ENCODE data around the gene SCPEP1. TPM values are rescaled to one million over a fixed set of nuclear protein-coding genes. Genes with fewer than 3 reads are reported as not detected.

Gene SCPEP1
- total RNA-seq, 1 experiment from 2014 or later, result 19.4 TPM

DNA sequence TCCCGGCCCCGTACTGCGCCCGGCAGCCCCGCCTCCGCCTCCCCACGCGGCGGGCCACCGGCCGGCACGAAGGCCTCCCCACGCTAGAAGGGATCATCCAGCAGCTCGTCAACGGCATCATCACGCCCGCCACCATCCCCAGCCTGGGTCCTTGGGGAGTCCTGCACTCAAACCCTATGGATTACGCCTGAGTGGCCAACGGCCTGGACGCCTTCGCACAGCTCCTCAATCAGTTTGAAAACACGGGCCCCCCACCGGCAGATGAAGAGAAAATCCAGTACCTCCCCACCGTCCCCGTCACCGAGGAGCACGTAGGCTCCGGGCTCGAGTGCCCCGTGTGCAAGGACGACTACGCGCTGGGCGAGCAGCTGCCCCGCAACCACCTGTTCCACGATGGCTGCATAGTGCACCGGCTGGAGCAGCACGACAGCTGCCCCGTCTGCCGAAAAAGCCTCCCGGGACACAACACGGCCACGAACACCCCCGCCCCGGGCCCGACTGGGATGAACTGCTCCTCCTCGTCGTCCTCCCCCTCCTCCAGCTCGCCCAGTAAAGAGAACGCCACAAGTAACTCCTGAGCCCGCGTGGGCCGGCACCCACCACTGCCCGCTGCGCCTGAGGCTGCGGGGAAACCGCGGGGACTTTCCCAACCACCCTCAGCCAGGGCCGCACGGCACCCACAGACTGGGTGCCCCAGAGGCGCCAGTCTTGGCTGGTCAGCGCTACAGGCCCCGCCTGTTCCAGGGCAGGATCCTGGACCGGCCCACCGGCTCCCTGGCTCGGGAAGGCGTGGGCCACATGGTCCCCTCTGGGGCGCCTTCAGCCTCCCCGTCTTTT is 68.2 kb downstream of the SCPEP1 start:
- CTCF ChIA-PET, result no interaction called here
- H3K4me2 ChIP-seq, result no peak overlapping the region

DNA sequence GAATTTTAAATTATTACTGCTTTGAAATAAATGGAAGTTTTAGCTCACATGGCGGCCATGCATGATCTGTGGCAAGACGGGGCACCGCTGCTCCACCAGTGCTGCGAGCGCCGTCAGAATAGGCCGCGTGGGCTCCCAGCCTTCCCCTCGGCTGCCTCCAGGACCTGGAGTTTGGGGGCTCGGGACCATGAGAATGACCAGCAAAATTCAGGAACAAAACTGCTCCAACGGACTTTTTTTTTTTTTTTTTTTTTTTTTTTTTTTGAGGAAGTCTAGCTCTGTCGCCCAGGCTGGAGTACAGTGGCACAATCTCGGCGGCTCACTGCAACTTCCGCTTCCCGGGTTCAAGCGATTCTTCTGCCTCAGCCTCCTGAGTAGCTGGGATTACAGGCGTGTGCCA is 68.8 kb downstream of the SCPEP1 start:
- Histone ChIP-seq H3F3A (ENCODE audit: insufficient read depth, low read depth) (no peaks in the 10 kb centered on the region), H3K9me2 (ENCODE audit: insufficient read depth) (no peaks in the 10 kb centered on the region), H3K9me3 (ENCODE audit: insufficient read depth, low read depth) (no peaks in the 10 kb centered on the region), H3K4me2 (no peak overlapping the region), H3K4me1 (replicated peaks; ENCODE audit: insufficient read depth) (no peaks in the 10 kb centered on the region), H3K36me3 (ENCODE audit: low read depth) (no peaks in the 10 kb centered on the region), H3K27ac (no peak overlapping the region), H3K4me3 (no peak overlapping the region), H2AFZ (no peak overlapping the region), H3K79me2 (ENCODE audit: low read depth) (no peaks in the 10 kb centered on the region), H3K27me3 (ENCODE audit: insufficient read depth, low read depth) (no peaks in the 10 kb centered on the region), H4K20me1 (ENCODE audit: insufficient read depth) (no peaks in the 10 kb centered on the region)
- no peak for TF ChIP-seq EZH2 (IDR thresholded peaks at IDR 0.05; ENCODE audit: low read depth)
- TF ChIP-seq, protein P1, sequence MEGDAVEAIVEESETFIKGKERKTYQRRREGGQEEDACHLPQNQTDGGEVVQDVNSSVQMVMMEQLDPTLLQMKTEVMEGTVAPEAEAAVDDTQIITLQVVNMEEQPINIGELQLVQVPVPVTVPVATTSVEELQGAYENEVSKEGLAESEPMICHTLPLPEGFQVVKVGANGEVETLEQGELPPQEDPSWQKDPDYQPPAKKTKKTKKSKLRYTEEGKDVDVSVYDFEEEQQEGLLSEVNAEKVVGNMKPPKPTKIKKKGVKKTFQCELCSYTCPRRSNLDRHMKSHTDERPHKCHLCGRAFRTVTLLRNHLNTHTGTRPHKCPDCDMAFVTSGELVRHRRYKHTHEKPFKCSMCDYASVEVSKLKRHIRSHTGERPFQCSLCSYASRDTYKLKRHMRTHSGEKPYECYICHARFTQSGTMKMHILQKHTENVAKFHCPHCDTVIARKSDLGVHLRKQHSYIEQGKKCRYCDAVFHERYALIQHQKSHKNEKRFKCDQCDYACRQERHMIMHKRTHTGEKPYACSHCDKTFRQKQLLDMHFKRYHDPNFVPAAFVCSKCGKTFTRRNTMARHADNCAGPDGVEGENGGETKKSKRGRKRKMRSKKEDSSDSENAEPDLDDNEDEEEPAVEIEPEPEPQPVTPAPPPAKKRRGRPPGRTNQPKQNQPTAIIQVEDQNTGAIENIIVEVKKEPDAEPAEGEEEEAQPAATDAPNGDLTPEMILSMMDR (conservative IDR thresholded peaks at IDR 0.05), result no peak
- ChIA-PET POLR2A (ENCODE audit: unreplicated experiment) (no interaction called here), CTCF (no interaction called here)
- no peak for DNase-seq
- BruUV-seq (replicated peaks), result no TSS peak
- intact Hi-C loops (cut with micrococcal nuclease; ENCODE audit: unreplicated experiment), result no loop called here

More for the DNA sequence above, 68.2 kb downstream of the SCPEP1 start:
- Histone ChIP-seq H3K4me1 (replicated peaks; ENCODE audit: insufficient read depth) (no peaks in the 10 kb centered on the region), H3F3A (ENCODE audit: insufficient read depth, low read depth) (no peaks in the 10 kb centered on the region), H3K79me2 (ENCODE audit: low read depth) (no peaks in the 10 kb centered on the region), H3K9me3 (ENCODE audit: insufficient read depth, low read depth) (no peaks in the 10 kb centered on the region), H4K20me1 (ENCODE audit: insufficient read depth) (no peaks in the 10 kb centered on the region), H3K27ac (no peak overlapping the region), H3K27me3 (ENCODE audit: insufficient read depth, low read depth) (no peaks in the 10 kb centered on the region), H2AFZ (no peak overlapping the region), H3K9me2 (ENCODE audit: insufficient read depth) (no peaks in the 10 kb centered on the region), H3K36me3 (ENCODE audit: low read depth) (no peaks in the 10 kb centered on the region), H3K4me3 (no peak overlapping the region)
- POLR2A ChIA-PET (ENCODE audit: unreplicated experiment), result no interaction called here
- no TSS peak for BruUV-seq (replicated peaks)
- DNase-seq, result no peak
- no peak for TF ChIP-seq EZH2 (IDR thresholded peaks at IDR 0.05; ENCODE audit: low read depth)
- TF ChIP-seq, protein P1 (conservative IDR thresholded peaks at IDR 0.05), result no peak
- intact Hi-C loops (cut with micrococcal nuclease; ENCODE audit: unreplicated experiment), result no loop called here

DNA sequence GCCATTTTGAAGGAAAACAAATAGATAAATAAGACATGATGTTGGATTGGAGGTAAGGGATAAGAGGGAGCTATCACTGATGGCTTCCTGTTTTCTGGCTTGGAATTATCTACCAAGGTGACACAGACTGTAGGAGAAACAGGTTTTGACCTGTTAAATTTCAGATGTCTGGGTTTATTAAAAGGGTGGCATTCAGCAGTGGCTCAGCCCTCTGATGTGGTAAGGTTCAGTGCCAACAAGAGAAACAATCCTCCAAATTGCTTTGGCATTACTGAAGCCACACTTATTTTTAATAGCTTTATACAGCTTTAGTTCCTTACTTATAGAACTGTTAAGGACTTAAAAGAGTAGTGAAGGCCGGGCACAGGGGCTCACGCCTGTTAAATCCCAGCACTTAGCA is 70.2 kb downstream of the SCPEP1 start:
- POLR2A ChIA-PET (ENCODE audit: unreplicated experiment), result no interaction called here
- CTCF ChIA-PET, result interaction anchor here (0.6 kb wide), 1 partner anchor 36 kb away, joined by 3 read pairs; no protein-coding TSS in a partner anchor
- intact Hi-C loops (cut with micrococcal nuclease; ENCODE audit: unreplicated experiment), result no loop called here
- no peak overlapping the region for H3K27ac ChIP-seq
- BruUV-seq (replicated peaks), result no TSS peak
- DNase-seq, result no peak
- H2AFZ ChIP-seq, result no peak overlapping the region
- no peaks in the 10 kb centered on the region for H3K9me3 ChIP-seq (ENCODE audit: insufficient read depth, low read depth)
- no peaks in the 10 kb centered on the region for H3K4me1 ChIP-seq (replicated peaks; ENCODE audit: insufficient read depth)
- TF ChIP-seq, protein P1 (conservative IDR thresholded peaks at IDR 0.05), result no peak
- no peak for TF ChIP-seq EZH2 (IDR thresholded peaks at IDR 0.05; ENCODE audit: low read depth)
- no peaks in the 10 kb centered on the region for H3K36me3 ChIP-seq (ENCODE audit: low read depth)
- H3K9me2 ChIP-seq (ENCODE audit: insufficient read depth), result no peaks in the 10 kb centered on the region
- no peaks in the 10 kb centered on the region for H3F3A ChIP-seq (ENCODE audit: insufficient read depth, low read depth)
- H3K4me3 ChIP-seq, result no peak overlapping the region
- H3K4me2 ChIP-seq, result no peak overlapping the region
- H3K79me2 ChIP-seq (ENCODE audit: low read depth), result no peaks in the 10 kb centered on the region
- H3K27me3 ChIP-seq (ENCODE audit: insufficient read depth, low read depth), result no peaks in the 10 kb centered on the region
- H4K20me1 ChIP-seq (ENCODE audit: insufficient read depth), result no peaks in the 10 kb centered on the region

All from PC-9 (cell line).